ENCODE measurements around the gene COQ8B. TPM values are rescaled to one million over a fixed set of nuclear protein-coding genes. Genes with fewer than 3 reads are reported as not detected.

The COQ8B gene
- total and polyA plus RNA-seq, 2 experiments from 2014 or later: 82.5 to 90.6 TPM

GRCh38 chr19:40724315-40724714, 7.6 kb upstream of the COQ8B start:
- Histone ChIP-seq H3K36me3 (peaks cover 6% of the 10 kb centered on the region), H3K27me3 (no peaks in the 10 kb centered on the region), H3K4me1 (ENCODE audit: low read depth) (peaks cover 3% of the 10 kb centered on the region), H3K27ac (no peak overlapping the region), H3K4me3 (no peak overlapping the region), H3K9me3 (ENCODE audit: low read depth) (no peaks in the 10 kb centered on the region)
- no peak for TF ChIP-seq CTCF (IDR thresholded peaks at IDR 0.05; ENCODE audit: low read depth, low read length)
- no peak for DNase-seq (ENCODE audit: low read depth in 1 of 2, low spot score in 1 of 2)

GRCh38 chr19:40723661-40724254, 7.1 kb upstream of the COQ8B start:
- Histone ChIP-seq H3K4me3 (no peak overlapping the region), H3K27me3 (no peaks in the 10 kb centered on the region), H3K4me1 (ENCODE audit: low read depth) (peaks cover 3% of the 10 kb centered on the region), H3K27ac (no peak overlapping the region), H3K9me3 (ENCODE audit: low read depth) (no peaks in the 10 kb centered on the region), H3K36me3 (peaks cover 6% of the 10 kb centered on the region)
- DNase-seq (ENCODE audit: low read depth in 1 of 2, low spot score in 1 of 2): no peak
- no peak for TF ChIP-seq CTCF (IDR thresholded peaks at IDR 0.05; ENCODE audit: low read depth, low read length)

GRCh38 chr19:40721936-40722661, 5.4 kb upstream of the COQ8B start:
- Histone ChIP-seq H3K9me3 (ENCODE audit: low read depth) (no peaks in the 10 kb centered on the region), H3K27me3 (no peaks in the 10 kb centered on the region), H3K27ac (no peak overlapping the region), H3K36me3 (peaks cover 3% of the 10 kb centered on the region), H3K4me1 (ENCODE audit: low read depth) (peaks cover 3% of the 10 kb centered on the region), H3K4me3 (no peak overlapping the region)
- DNase-seq (ENCODE audit: low read depth in 1 of 2, low spot score in 1 of 2): no peak
- TF ChIP-seq CTCF (IDR thresholded peaks at IDR 0.05; ENCODE audit: low read depth, low read length): no peak

- H3K27me3 ChIP-seq: no peaks in the 10 kb centered on the region
- no peak overlapping the region for H3K4me3 ChIP-seq
- no peak for DNase-seq (ENCODE audit: low read depth in 1 of 2, low spot score in 1 of 2)
- TF ChIP-seq CTCF (IDR thresholded peaks at IDR 0.05; ENCODE audit: low read depth, low read length): no peak
- no peak overlapping the region for H3K27ac ChIP-seq
- peaks cover 1% of the 10 kb centered on the region for H3K36me3 ChIP-seq
- H3K4me1 ChIP-seq (ENCODE audit: low read depth): peaks cover 5% of the 10 kb centered on the region
- no peaks in the 10 kb centered on the region for H3K9me3 ChIP-seq (ENCODE audit: low read depth)
Observed at GRCh38 chr19:40721140-40721486, 4.4 kb upstream of the COQ8B start.

- Histone ChIP-seq H3K4me1 (ENCODE audit: low read depth) (peaks cover 10% of the 10 kb centered on the region), H3K9me3 (ENCODE audit: low read depth) (no peaks in the 10 kb centered on the region), H3K36me3 (no peaks in the 10 kb centered on the region), H3K27me3 (no peaks in the 10 kb centered on the region), H3K27ac (peak overlapping the region; percentile 95), H3K4me3 (peak overlapping the region; percentile 66)
- DNase-seq (ENCODE audit: low read depth in 1 of 2, low spot score in 1 of 2): no peak
- no peak for TF ChIP-seq CTCF (IDR thresholded peaks at IDR 0.05; ENCODE audit: low read depth, low read length)
Observed at GRCh38 chr19:40719414-40719894, 2.8 kb upstream of the COQ8B start.

Data from cardiac muscle cell (in vitro differentiated cells and primary cell).